ENCODE data around the gene ITGA8.
"Not testable (repeated sequence)": the region's sequence is repeated elsewhere in the genome, so short reads cannot be mapped to it uniquely, and the experiment has no call there.

Gene ITGA8

GRCh38 chr10:15672469-15672868, 47.3 kb downstream of the ITGA8 start:
- no peak for DNase-seq

- DNase-seq: no peak
These were observed 48.8 kb downstream of the ITGA8 start for GRCh38 chr10:15670880-15671279.

GRCh38 chr10:15661574-15661973, 58.1 kb downstream of the ITGA8 start:
- DNase-seq: no peak

GRCh38 chr10:15660990-15661389, 58.7 kb downstream of the ITGA8 start:
- no peak for DNase-seq

GRCh38 chr10:15658069-15658702, 61.5 kb downstream of the ITGA8 start:
- no peak for DNase-seq

GRCh38 chr10:15652757-15653156, 67.0 kb downstream of the ITGA8 start:
- no peak for DNase-seq

GRCh38 chr10:15652117-15652516, 67.6 kb downstream of the ITGA8 start:
- no peak for DNase-seq

GRCh38 chr10:15651175-15651574, 68.5 kb downstream of the ITGA8 start:
- DNase-seq: no peak

GRCh38 chr10:15642095-15642494, 77.6 kb downstream of the ITGA8 start:
- DNase-seq: no peak

GRCh38 chr10:15640536-15641085, 79.1 kb downstream of the ITGA8 start:
- no peak for DNase-seq

GRCh38 chr10:15636446-15636845, 83.3 kb downstream of the ITGA8 start:
- DNase-seq: no peak

GRCh38 chr10:15632456-15633091, 87.1 kb downstream of the ITGA8 start:
- DNase-seq: no peak

GRCh38 chr10:15631205-15631604, 88.5 kb downstream of the ITGA8 start:
- not testable (repeated sequence) for DNase-seq

GRCh38 chr10:15630353-15630752, 89.4 kb downstream of the ITGA8 start:
- DNase-seq: no peak

- DNase-seq: no peak
These were observed 92.0 kb downstream of the ITGA8 start for GRCh38 chr10:15627617-15628196.

- DNase-seq: no peak
These were observed 92.8 kb downstream of the ITGA8 start for GRCh38 chr10:15626937-15627336.

GRCh38 chr10:15625261-15625660, 94.5 kb downstream of the ITGA8 start:
- DNase-seq: no peak

- no peak for DNase-seq
These were observed 95.1 kb downstream of the ITGA8 start for GRCh38 chr10:15624401-15625196.

GRCh38 chr10:15620836-15621515, 98.7 kb downstream of the ITGA8 start:
- DNase-seq: no peak

GRCh38 chr10:15620337-15620736, 99.4 kb downstream of the ITGA8 start:
- no peak for DNase-seq

- no peak for DNase-seq
These were observed 110.5 kb downstream of the ITGA8 start for GRCh38 chr10:15609246-15609645.

- DNase-seq: no peak
These were observed 113.3 kb downstream of the ITGA8 start for GRCh38 chr10:15606377-15606776.

Measured in activated CD4-positive, CD25-positive, alpha-beta regulatory T cell (primary cell).